HUDEP-2 (cell line): ENCODE results near the gene FBXO41.

Source experiments
- DNase-seq, 76 experiments: peaks; one replicate each; lab custom pipeline; 2025; ENCODE audit not compliant: unreplicated experiment in 76 of 76; lab: John Stamatoyannopoulos, UW

Gene FBXO41, protein sequence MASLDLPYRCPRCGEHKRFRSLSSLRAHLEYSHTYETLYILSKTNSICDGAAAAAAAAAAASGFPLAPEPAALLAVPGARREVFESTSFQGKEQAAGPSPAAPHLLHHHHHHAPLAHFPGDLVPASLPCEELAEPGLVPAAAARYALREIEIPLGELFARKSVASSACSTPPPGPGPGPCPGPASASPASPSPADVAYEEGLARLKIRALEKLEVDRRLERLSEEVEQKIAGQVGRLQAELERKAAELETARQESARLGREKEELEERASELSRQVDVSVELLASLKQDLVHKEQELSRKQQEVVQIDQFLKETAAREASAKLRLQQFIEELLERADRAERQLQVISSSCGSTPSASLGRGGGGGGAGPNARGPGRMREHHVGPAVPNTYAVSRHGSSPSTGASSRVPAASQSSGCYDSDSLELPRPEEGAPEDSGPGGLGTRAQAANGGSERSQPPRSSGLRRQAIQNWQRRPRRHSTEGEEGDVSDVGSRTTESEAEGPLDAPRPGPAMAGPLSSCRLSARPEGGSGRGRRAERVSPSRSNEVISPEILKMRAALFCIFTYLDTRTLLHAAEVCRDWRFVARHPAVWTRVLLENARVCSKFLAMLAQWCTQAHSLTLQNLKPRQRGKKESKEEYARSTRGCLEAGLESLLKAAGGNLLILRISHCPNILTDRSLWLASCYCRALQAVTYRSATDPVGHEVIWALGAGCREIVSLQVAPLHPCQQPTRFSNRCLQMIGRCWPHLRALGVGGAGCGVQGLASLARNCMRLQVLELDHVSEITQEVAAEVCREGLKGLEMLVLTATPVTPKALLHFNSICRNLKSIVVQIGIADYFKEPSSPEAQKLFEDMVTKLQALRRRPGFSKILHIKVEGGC

DNA sequence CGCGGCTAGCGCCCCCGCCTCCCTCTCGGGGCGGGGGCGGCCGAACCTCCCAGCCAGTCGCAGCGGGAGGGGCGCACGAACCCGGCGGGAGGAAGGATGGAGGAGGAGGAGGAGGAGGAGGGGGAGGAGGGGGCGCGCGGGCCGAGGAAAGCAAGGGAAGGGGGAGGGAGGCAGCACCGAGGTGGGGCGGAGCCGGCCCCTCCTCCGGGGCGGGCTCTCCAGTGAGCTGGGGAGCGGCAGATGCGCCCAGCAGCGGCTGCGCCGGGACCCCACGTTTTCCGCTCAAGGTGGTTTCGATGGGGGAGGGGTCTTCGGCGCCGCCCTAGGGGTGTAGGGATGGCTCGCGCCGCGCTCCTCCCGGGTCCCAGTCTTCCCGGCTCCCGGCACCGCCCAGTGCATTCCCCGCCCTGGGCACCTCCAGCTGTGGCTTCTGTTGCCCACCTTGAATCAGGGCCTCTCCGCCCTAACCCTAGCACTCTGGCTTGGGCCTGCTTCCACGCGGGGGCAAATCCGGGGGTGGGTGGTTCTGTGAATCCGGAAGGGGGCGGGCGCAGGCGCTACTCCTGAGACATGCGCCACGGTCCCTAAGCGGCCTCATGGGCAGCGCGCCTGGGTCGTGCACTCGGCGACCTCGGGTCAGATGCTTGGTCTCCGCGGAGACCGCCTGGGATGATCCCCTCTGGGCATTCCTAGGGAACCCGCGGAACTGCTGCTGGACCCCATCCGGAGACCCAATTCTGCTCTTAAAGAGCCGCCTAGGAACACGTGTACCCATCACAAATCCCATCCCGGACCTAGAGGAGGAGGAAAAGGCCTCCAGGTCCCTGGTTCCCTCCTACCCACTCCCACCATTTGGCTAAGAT is at the start of gene FBXO41:
Gene FBXO41 (minus strand): TSS at position 183 of the 863 bp plus-strand sequence. CDS start 14,848 bp downstream, outside the sequence.
- DNase-seq = peak in 9 of 76 experiments; percentile 3 to 39 (median 20)

DNA sequence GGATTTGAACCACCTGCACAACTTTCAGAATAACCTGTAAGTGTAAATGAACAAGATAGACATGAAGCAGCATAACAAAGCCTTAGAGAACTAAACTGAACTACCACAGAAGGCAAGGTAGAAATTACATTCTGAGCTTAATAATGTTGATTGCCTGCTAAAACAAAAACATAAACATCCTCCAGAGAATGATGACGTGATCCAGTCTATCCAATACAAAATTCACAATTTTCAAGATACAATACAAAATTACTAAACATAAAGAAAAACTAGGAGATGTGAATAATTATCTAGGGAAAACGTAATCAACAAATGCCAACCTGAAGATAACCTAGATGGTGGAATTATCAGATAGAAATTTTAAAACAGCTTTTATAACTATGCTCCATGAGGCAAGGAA is 49.8 kb upstream of the FBXO41 start:
- DNase-seq = no peak

GRCh38 chr2:73333564-73333963 is 49.3 kb upstream of the FBXO41 start:
- no peak for DNase-seq

GRCh38 chr2:73324126-73324725 is 39.9 kb upstream of the FBXO41 start:
- no peak for DNase-seq

GRCh38 chr2:73323551-73323950 is 39.3 kb upstream of the FBXO41 start:
- no peak for DNase-seq

DNA sequence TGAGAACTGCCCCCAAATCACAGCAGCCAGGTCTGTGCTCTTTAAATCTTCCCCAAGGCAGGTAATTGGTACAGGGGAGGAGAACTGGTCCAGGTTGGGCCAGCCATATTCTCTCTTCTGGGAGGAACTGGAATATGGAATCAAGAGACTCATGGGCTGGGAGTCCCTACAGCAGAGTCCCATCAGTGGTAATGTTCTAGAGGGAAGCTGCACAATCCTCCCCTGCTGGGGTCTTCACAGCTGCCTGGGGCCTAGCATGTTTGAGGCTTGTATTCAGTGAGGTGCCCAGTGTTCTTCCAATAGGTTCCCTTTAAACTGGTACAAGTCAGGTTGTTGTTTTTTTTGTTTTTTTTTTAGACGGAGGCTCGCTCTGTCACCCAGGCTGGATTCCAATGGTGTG is 30.2 kb upstream of the FBXO41 start:
- no peak for DNase-seq

GRCh38 chr2:73307720-73308119 is 23.4 kb upstream of the FBXO41 start:
- no peak for DNase-seq

DNA sequence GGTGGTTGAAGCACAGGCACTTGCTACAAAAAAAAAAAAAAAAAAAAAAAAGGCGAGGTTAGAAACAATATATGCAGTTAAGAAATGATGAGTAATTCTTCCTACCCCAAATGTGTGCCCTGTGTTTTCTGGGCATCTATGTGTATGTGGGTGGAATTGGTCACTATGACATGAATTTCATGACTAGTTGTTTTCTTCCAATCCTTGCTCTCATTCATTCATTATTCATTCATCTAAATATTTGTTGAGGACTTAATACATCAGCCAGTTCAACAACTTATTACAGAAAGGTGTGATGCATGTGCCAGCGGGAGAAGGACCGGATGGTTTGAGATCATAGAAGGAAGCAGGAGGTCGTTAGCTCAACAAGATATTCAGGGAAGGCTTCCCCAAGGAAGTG is 17.4 kb upstream of the FBXO41 start:
- no peak for DNase-seq

- DNase-seq = no peak
These were observed 16.6 kb upstream of the FBXO41 start for GRCh38 chr2:73300926-73301325.

DNA sequence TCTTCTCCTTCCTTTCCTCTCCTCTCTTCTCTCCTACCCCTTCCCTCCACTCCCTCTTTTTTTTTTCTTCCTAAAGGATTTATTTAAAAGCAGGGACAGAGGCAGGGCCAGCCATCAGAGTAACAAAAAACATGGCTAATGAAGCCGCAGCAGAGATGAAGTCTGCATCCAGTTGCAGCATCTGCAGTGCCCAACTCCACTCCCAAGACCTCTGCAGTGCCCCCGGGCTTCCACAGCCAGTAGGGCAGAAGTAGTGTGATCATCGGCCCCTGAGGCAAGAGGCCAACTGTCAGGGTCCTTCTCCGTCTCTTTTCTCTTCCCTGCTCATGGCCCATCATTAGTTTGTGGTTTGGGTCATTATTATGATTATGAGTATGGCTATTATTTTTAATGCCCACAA is 13.3 kb upstream of the FBXO41 start:
- DNase-seq = no peak

- DNase-seq = no peak
These were observed 12.9 kb upstream of the FBXO41 start for GRCh38 chr2:73297151-73297559.

- no peak for DNase-seq
These were observed 11.6 kb upstream of the FBXO41 start for GRCh38 chr2:73295751-73296400.

DNA sequence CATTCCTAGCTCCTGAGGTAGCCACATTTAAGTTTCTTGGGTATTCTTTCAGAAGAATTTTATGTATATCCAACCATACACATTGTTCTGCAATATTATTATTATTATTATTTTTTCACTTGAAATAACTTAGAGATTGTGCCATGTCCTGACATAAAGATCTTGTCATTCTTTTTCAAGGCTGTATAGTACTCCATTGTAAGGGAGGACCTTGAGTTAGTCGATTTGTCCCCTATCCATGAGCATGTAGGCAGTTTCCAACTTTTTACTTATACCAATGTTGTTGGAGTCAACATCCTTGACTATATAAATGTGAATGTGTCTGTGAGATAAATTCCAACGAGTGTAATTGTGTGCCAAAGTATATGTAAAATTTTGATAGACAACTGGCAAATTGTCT is 10.0 kb upstream of the FBXO41 start:
- DNase-seq = no peak

- DNase-seq = peak in 39 of 76 experiments; percentile 3 to 58 (median 23)
These were observed 9.4 kb upstream of the FBXO41 start, which contains the start of gene EGR4 for GRCh38 chr2:73293534-73294171. EGR4 (minus strand) TSS chr2:73293548; CDS start chr2:73293317, 231 bp downstream.

GRCh38 chr2:73292906-73293533 is 8.7 kb upstream of the FBXO41 start:
- DNase-seq = no peak

- no peak for DNase-seq
These were observed 8.1 kb upstream of the FBXO41 start for GRCh38 chr2:73292316-73292905.

GRCh38 chr2:73291461-73292315 is 7.4 kb upstream of the FBXO41 start:
- no peak for DNase-seq
